Skin epidermis (tissue), 12 donors: ENCODE measurements around the gene CASP2.

Experiments used
- H3K27ac ChIP-seq, 21 experiments: fragments of 200-600 bp; sonication (generic) in 11 of 21; one replicate each; pipeline ENCODE4 v1.5.0; 2020; ENCODE audit warnings: mild to moderate bottlenecking in 3 of 21, inconsistent platforms in 2 of 21, moderate library complexity in 2 of 21
- H3K4me3 ChIP-seq, 7 experiments: fragments of 200-600 bp; sonication (generic) in 2 of 7; one replicate each; pipeline ENCODE4 v1.5.0; 2020; ENCODE audit warnings: inconsistent platforms in 2 of 7, mild to moderate bottlenecking in 2 of 7, moderate library complexity in 1 of 7

CASP2 gene

GRCh38 chr7:143322760-143323633 lies 34.8 kb downstream of the CASP2 start:
- Histone ChIP-seq H3K27ac (peak overlapping the region in 1 of 21 experiments; percentile 38), H3K4me3 (no peak overlapping the region)

- Histone ChIP-seq H3K4me3 (no peak overlapping the region), H3K27ac (no peak overlapping the region)
Measured at GRCh38 chr7:143323653-143324052, 35.5 kb downstream of the CASP2 start.

- Histone ChIP-seq H3K27ac (peak overlapping the region in 2 of 21 experiments; percentile 7 to 49), H3K4me3 (no peak overlapping the region)
Measured at GRCh38 chr7:143325240-143325639, 37.1 kb downstream of the CASP2 start.

- no peak overlapping the region for H3K27ac ChIP-seq
- H3K4me3 ChIP-seq = no peak overlapping the region
Measured at GRCh38 chr7:143327903-143328302, 39.8 kb downstream of the CASP2 start.

GRCh38 chr7:143329471-143330170 lies 41.5 kb downstream of the CASP2 start:
- H3K27ac ChIP-seq = no peak overlapping the region
- H3K4me3 ChIP-seq = no peak overlapping the region

- peak overlapping the region in 1 of 21 experiments; percentile 36 for H3K27ac ChIP-seq
- H3K4me3 ChIP-seq = no peak overlapping the region
Measured at GRCh38 chr7:143331179-143331801, 43.1 kb downstream of the CASP2 start.

- Histone ChIP-seq H3K27ac (no peak overlapping the region), H3K4me3 (no peak overlapping the region)
Measured at GRCh38 chr7:143334244-143334643, 46.1 kb downstream of the CASP2 start.

- H3K27ac ChIP-seq = no peak overlapping the region
- H3K4me3 ChIP-seq = no peak overlapping the region
Measured at GRCh38 chr7:143337216-143337615, 49.1 kb downstream of the CASP2 start.

GRCh38 chr7:143341842-143342241 lies 53.7 kb downstream of the CASP2 start:
- H3K4me3 ChIP-seq = no peak overlapping the region
- H3K27ac ChIP-seq = no peak overlapping the region

GRCh38 chr7:143343596-143343995 lies 55.4 kb downstream of the CASP2 start:
- Histone ChIP-seq H3K27ac (no peak overlapping the region), H3K4me3 (no peak overlapping the region)

GRCh38 chr7:143345428-143345900 lies 57.3 kb downstream of the CASP2 start:
- Histone ChIP-seq H3K27ac (no peak overlapping the region), H3K4me3 (peak overlapping the region in 4 of 7 experiments; percentile 1 to 23 (median 13))

GRCh38 chr7:143346018-143346417 lies 57.9 kb downstream of the CASP2 start:
- Histone ChIP-seq H3K4me3 (peak overlapping the region in 1 of 7 experiments; percentile 1), H3K27ac (no peak overlapping the region)

- Histone ChIP-seq H3K4me3 (no peak overlapping the region), H3K27ac (no peak overlapping the region)
Measured at GRCh38 chr7:143347950-143348349, 59.8 kb downstream of the CASP2 start.

- no peak overlapping the region for H3K4me3 ChIP-seq
- H3K27ac ChIP-seq = no peak overlapping the region
Measured at GRCh38 chr7:143351060-143351459, 62.9 kb downstream of the CASP2 start.

GRCh38 chr7:143351574-143351973 lies 63.4 kb downstream of the CASP2 start:
- Histone ChIP-seq H3K4me3 (no peak overlapping the region), H3K27ac (no peak overlapping the region)

GRCh38 chr7:143352531-143353002 lies 64.4 kb downstream of the CASP2 start:
- H3K4me3 ChIP-seq = no peak overlapping the region
- no peak overlapping the region for H3K27ac ChIP-seq

- Histone ChIP-seq H3K4me3 (no peak overlapping the region), H3K27ac (no peak overlapping the region)
Measured at GRCh38 chr7:143354376-143354775, 66.2 kb downstream of the CASP2 start.

- H3K4me3 ChIP-seq = no peak overlapping the region
- no peak overlapping the region for H3K27ac ChIP-seq
Measured at GRCh38 chr7:143354965-143355364, 66.8 kb downstream of the CASP2 start.

- Histone ChIP-seq H3K27ac (no peak overlapping the region), H3K4me3 (no peak overlapping the region)
Measured at GRCh38 chr7:143355450-143356385, 67.6 kb downstream of the CASP2 start.
